IPS-11a (cell line): Measurements from ENCODE around the gene BABAM1.

Experiments used
- H3K4me3 ChIP-seq: one replicate; pipeline ENCODE4 v1.5.1; 2013; ENCODE audit warnings: low read depth, low read length, control low read depth

Gene BABAM1

GRCh38 chr19:17243211-17243829 is 23.9 kb upstream of the BABAM1 start:
- H3K4me3 ChIP-seq = peak overlapping the region; percentile 87

- H3K4me3 ChIP-seq = peak overlapping the region; percentile 87
These were observed 23.2 kb upstream of the BABAM1 start for GRCh38 chr19:17243830-17244617.

- H3K4me3 ChIP-seq = peak overlapping the region; percentile 87
These were observed 22.4 kb upstream of the BABAM1 start for GRCh38 chr19:17244618-17245534.

- H3K4me3 ChIP-seq = peak within 1 kb of the TSS; percentile 87
These were observed 21.7 kb upstream of the BABAM1 start, which contains the start of gene NR2F6 for GRCh38 chr19:17245535-17245984. NR2F6 (minus strand) TSS chr19:17245919; CDS start chr19:17245220, 699 bp downstream.

GRCh38 chr19:17246681-17247425 is 20.4 kb upstream of the BABAM1 start:
- peak overlapping the region; percentile 13 for H3K4me3 ChIP-seq

GRCh38 chr19:17248011-17248776 is 19.0 kb upstream of the BABAM1 start:
- no peak overlapping the region for H3K4me3 ChIP-seq

GRCh38 chr19:17249887-17250548 is 17.2 kb upstream of the BABAM1 start:
- no peak overlapping the region for H3K4me3 ChIP-seq

GRCh38 chr19:17254636-17255035 is 12.6 kb upstream of the BABAM1 start:
- no peak overlapping the region for H3K4me3 ChIP-seq

GRCh38 chr19:17255150-17255621 is 12.1 kb upstream of the BABAM1 start:
- H3K4me3 ChIP-seq = no peak overlapping the region

GRCh38 chr19:17256130-17256529 is 11.1 kb upstream of the BABAM1 start:
- H3K4me3 ChIP-seq = no peak overlapping the region

- H3K4me3 ChIP-seq = no peak overlapping the region
These were observed 8.0 kb upstream of the BABAM1 start for GRCh38 chr19:17259118-17259780.

- H3K4me3 ChIP-seq = no peak overlapping the region
These were observed 7.3 kb upstream of the BABAM1 start for GRCh38 chr19:17259934-17260333.

GRCh38 chr19:17260842-17261325 is 6.4 kb upstream of the BABAM1 start:
- no peak overlapping the region for H3K4me3 ChIP-seq

GRCh38 chr19:17262557-17262956 is 4.7 kb upstream of the BABAM1 start:
- no peak overlapping the region for H3K4me3 ChIP-seq

GRCh38 chr19:17263712-17264640 is 3.3 kb upstream of the BABAM1 start:
- no peak overlapping the region for H3K4me3 ChIP-seq

- no peak within 1 kb of the TSS for H3K4me3 ChIP-seq
These were observed 2.6 kb upstream of the BABAM1 start, which contains the start of gene USHBP1 for GRCh38 chr19:17264641-17264979. USHBP1 (minus strand) TSS chr19:17264745; CDS start chr19:17264299, 446 bp downstream.

- no peak overlapping the region for H3K4me3 ChIP-seq
These were observed 1.2 kb upstream of the BABAM1 start for GRCh38 chr19:17266026-17266425.
